ENCODE data around the gene CRK. TPM values are rescaled to one million over a fixed set of nuclear protein-coding genes. Genes with fewer than 3 reads are reported as not detected.
A peak's percentile ranks its signal among the peaks of the same experiment; 100 is the strongest.

Gene CRK
- polyA plus RNA-seq = 10 to 100 TPM; 15.8 to 62.3 (median 45.5) TPM

GRCh38 chr17:1455797-1456599 is at the start of gene CRK:
Gene CRK (minus strand): TSS chr17:1456232. CDS start chr17:1456117, 115 bp downstream.
- peak within 1 kb of the TSS; percentile 90 for H3K27ac ChIP-seq (ENCODE audit: low read depth, low read length)
- WGBS, 3 donors = 0 to 1% (median 1%) methylated on average over 87 to 91 of the region's 93 CpGs

DNA sequence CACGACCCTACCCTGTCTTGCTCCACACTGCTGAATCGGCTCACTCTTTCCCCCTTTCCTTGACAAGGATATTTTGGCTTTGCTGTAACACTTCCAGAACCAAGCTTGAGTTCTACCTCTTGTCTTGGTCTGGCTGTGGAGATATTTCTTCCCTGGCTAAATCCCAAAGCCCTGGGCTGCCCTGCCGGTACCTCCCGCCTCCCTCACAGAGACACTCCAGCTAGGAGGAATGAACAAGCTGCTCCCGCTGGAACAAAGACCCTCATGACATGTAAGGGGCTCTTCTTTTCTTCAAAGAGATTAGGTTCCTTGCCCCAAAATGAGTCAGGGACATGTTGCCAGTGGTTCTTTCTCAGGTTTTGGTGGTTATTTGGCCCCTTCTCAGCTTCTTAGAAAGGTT is 49.6 kb upstream of the CRK start:
- no peak overlapping the region for H3K27ac ChIP-seq (ENCODE audit: low read depth, low read length)
- 60 to 86% (median 63%) methylated on average over 5 of the region's 5 CpGs for WGBS, 3 donors

DNA sequence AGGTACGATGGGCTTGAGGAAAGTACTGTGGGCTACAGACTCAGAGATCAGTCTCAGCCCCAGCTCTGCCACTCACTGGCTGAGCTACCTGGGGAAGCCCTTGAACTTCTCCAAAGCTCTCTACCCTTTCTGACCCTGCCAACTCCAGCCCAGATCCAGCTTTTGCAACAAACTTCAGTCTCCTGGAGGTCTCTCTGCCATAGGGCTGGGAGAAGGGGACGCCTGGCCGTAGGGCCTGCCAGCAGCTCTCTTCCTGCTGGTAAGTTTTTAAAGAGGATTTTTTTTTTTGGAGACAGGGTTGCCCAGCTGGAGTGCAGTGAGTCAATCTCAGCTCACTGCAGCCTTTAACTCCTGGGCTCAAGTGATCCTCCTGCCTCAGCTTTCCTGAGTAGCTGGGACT is 48.8 kb upstream of the CRK start:
- WGBS, 3 donors = 71 to 95% (median 75%) methylated on average over 3 of the region's 3 CpGs
- no peak overlapping the region for H3K27ac ChIP-seq (ENCODE audit: low read depth, low read length)

DNA sequence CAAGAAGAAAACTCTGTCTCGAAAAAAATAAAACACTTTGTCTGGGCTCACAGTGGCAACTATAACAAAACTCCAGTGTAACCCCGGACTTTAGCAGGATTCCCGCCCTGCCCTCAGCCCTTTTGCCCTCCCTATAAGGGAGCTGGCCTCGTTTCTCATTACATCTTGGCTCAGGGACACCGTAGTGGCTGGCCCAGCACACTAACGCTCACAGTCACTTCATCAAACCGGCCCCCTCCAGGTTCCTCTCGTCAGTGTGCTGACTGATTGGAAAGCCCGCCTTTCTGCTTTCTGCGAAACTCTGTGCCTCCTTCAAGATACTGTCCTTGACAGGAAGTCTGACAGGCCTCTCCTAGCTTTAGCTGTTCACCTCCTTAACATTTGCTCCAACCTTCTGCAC is 47.7 kb upstream of the CRK start:
- 83 to 89% (median 83%) methylated on average over 10 of the region's 10 CpGs for WGBS, 3 donors
- no peak overlapping the region for H3K27ac ChIP-seq (ENCODE audit: low read depth, low read length)

- 76 to 83% (median 78%) methylated on average over 9 of the region's 9 CpGs for WGBS, 3 donors
- no peak overlapping the region for H3K27ac ChIP-seq (ENCODE audit: low read depth, low read length)
Observed at GRCh38 chr17:1498869-1499268, 42.8 kb upstream of the CRK start.

GRCh38 chr17:1498233-1498632 is 42.2 kb upstream of the CRK start:
- no peak overlapping the region for H3K27ac ChIP-seq (ENCODE audit: low read depth, low read length)
- WGBS, 3 donors = 48 to 66% (median 65%) methylated on average over 2 of the region's 2 CpGs

- H3K27ac ChIP-seq (ENCODE audit: low read depth, low read length) = no peak overlapping the region
- WGBS, 3 donors = 67 to 81% (median 67%) methylated on average over 15 of the region's 15 CpGs
Observed at GRCh38 chr17:1497831-1498230, 41.8 kb upstream of the CRK start.

GRCh38 chr17:1496869-1497268 is 40.8 kb upstream of the CRK start:
- H3K27ac ChIP-seq (ENCODE audit: low read depth, low read length) = no peak overlapping the region
- WGBS, 3 donors = 89 to 92% (median 89%) methylated on average over 14 of the region's 14 CpGs

GRCh38 chr17:1495265-1495989 is 39.4 kb upstream of the CRK start:
- WGBS, 3 donors = 78 to 82% (median 82%) methylated on average over 14 of the region's 14 CpGs
- no peak overlapping the region for H3K27ac ChIP-seq (ENCODE audit: low read depth, low read length)

GRCh38 chr17:1494736-1495253 is 38.8 kb upstream of the CRK start:
- 86 to 90% (median 88%) methylated on average over 11 of the region's 11 CpGs for WGBS, 3 donors
- peak overlapping the region; percentile 20 for H3K27ac ChIP-seq (ENCODE audit: low read depth, low read length)

DNA sequence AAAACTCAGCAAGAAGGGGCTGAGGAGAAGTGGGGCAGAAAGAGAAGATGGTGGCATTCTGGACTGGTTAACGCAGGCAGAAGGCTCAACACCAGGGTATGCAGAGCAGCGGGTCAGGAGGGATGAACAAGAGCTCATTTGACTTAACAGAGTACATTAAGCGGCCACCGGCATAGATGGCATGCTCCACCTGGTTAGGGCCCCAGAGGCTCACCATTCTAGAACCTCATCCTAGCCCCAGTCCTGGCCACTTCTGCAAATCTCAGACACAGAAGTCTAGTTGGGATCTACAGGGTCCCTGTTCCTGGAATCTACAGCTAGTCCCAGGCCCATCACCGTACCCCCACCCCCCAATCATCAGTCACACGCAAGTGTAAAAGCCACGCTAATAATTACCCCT is 38.2 kb upstream of the CRK start:
- 96 to 98% (median 96%) methylated on average over 7 of the region's 7 CpGs for WGBS, 3 donors
- no peak overlapping the region for H3K27ac ChIP-seq (ENCODE audit: low read depth, low read length)

DNA sequence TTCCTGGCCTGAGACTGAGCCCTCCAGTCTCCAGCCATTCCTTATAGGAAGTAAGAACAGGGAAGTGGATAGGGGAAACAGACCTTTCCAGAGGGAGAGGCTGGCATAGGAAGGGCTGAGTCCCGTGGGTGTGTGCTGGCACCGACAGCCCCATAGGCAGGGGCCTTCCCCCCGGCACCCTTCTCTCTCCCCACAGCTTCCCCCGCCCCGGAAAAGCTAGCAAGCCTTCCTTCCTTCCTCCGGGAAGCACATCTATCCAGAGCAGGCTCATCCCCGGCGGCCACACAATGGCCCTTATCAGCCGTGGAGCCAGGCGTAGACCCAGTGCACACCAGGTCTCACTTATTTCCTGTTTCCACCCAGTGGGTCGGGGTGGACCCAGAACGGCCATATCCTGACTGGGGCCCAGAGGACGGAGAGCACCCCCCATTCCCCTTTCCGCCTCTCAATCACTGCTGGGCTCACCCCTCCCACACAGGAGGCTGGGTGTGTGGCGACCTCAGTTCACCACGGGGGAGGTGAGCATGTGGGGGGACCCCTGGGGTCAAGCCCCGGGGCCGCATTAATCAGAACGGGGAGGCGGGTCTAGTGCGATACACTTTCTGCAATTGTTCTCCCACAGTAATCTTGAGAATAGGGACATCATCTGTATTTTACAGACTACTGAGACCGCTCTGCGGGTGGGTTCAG is 37.4 kb upstream of the CRK start:
- WGBS, 3 donors = 38 to 65% (median 39%) methylated on average over 20 to 23 of the region's 23 CpGs
- H3K27ac ChIP-seq (ENCODE audit: low read depth, low read length) = peak overlapping the region; percentile 34

DNA sequence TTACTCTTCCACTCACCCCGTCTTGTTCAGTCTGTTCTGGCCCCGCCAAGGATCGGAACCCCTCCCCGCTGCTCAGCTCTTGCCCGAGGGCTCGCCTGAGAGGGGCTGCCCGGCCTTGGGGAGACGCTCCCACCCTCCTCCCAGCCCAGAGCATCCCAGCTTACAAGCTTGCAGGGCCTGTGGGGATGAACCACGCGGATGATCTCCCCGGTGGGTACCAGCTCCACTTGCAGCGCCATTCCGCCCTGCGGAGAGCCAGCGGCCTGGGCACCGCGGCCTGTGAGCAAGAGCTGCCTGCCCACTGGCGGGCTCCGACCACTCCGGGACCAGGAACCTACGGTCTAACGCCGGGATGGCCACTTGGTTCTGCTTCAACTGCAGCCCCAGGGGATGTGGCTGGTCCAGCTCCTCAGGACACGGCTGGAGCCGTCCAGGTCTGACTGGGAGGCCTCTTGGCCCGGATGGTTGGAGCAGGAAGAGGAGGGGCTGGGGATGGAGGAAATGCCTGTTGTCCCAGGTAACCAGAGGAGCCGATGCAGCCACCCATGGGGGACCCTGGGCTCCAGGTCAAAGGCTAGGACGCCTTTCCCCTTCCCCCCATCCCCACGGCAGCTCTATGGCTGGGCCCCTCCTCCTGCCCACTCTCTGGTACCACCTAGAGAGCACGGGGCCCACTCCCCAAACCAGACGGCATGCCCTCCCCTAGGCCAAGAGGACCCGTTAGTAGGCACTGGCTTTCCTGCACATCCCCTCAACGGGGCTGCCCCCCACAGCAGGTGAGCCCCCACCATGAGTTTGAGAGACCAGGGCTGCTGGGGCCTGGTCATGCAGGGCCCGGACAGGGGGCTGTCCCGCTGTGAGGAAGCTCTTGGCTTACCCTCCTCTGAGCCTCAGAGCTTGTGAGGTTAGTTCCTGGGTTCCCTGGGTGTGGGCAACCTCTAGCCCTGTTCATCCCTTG is 36.5 kb upstream of the CRK start, which contains the start of gene MYO1C:
MYO1C (minus strand) TSS at position 438 of the 958 bp plus-strand sequence; CDS start at position 239, 199 bp downstream.
- 41 to 60% (median 44%) methylated on average over 33 to 35 of the region's 35 CpGs for WGBS, 3 donors
- peak within 1 kb of the TSS; percentile 34 for H3K27ac ChIP-seq (ENCODE audit: low read depth, low read length)

GRCh38 chr17:1491443-1492248 is 35.6 kb upstream of the CRK start:
- peak overlapping the region; percentile 94 for H3K27ac ChIP-seq (ENCODE audit: low read depth, low read length)
- WGBS, 3 donors = 1 to 2% (median 1%) methylated on average over 44 to 94 of the region's 94 CpGs

GRCh38 chr17:1490643-1491442 is 34.8 kb upstream of the CRK start:
- 1 to 2% (median 2%) methylated on average over 42 to 51 of the region's 52 CpGs for WGBS, 3 donors
- H3K27ac ChIP-seq (ENCODE audit: low read depth, low read length) = peak overlapping the region; percentile 94

- WGBS, 3 donors = 71 to 81% (median 78%) methylated on average over 7 of the region's 7 CpGs
- no peak overlapping the region for H3K27ac ChIP-seq (ENCODE audit: low read depth, low read length)
Observed at GRCh38 chr17:1488826-1489270, 32.8 kb upstream of the CRK start.
